ENCODE data around the gene NDUFS8.

DNA sequence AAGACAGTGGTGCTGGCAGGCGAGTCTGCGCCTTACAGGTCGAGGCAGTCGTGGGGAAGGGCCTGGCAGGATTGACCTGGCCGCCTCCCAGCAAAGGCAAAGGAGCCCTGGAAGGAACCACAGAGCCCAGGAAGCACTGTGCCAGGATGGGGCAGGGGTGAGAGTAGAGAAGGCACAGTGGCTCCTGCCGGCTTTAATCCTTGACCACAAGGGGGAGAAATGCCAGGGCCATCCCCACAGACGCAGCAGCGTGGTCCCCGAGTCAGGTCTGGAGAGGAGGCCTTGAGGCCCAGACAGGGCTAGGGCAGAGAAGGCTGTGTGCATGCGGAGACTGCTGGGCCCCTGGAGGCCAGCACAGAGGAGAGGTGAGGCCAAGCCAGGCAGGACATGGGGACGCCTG lies 9.9 kb upstream of the NDUFS8 start:
- TF ChIP-seq POLR2A (IDR thresholded peaks at IDR 0.05; ENCODE audit: low read length) (no peak), GATA1 (IDR thresholded peaks at IDR 0.05; ENCODE audit: low read depth, low read length) (no peak)

Data from erythroblast (primary cell).